Breast epithelium (tissue), 3 donors: ENCODE results near the gene APOL2.

Experiments used
- CTCF ChIP-seq, 3 donors: fragments of 450-650 bp; IDR thresholded peaks; one replicate each; pipeline ENCODE4 v1.5.1; 2016 to 2017; ENCODE audit warnings: antibody characterized with exemption in 3 of 3, mild to moderate bottlenecking in 3 of 3, moderate library complexity in 3 of 3
- POLR2AphosphoS5 ChIP-seq, 3 donors: sonication (generic); formaldehyde crosslinking; IDR thresholded peaks; one replicate each; pipeline ENCODE4 v1.6.1; 2017; ENCODE audit warnings: antibody characterized with exemption in 3 of 3

- no peak for TF ChIP-seq CTCF (IDR thresholded peaks at IDR 0.05)
- TF ChIP-seq POLR2AphosphoS5 (IDR thresholded peaks at IDR 0.05) = no peak
Observed at GRCh38 chr22:36177160-36177559, 62.2 kb downstream of the APOL2 start.
